Frontal cortex (tissue), 4 donors: ENCODE data around the gene NAMPT. TPM values are rescaled to one million over a fixed set of nuclear protein-coding genes. Genes with fewer than 3 reads are reported as not detected.

Experiments used
- DNase-seq, 2 donors: peaks; one replicate each; pipeline ENCODE4 v3.0.0; 2012; ENCODE audit warnings: low spot score in 2 of 2
- FAIRE-seq: peaks from 2 replicates; lab custom pipeline; 2012; peaks lifted over from hg19 to GRCh38; lab: Jason Lieb, UNC
- total RNA-seq: library from RNA; depleted of rRNA; stranded (reverse); fragments of >200 nt; gene quantifications from one replicate; pipeline ENCODE4 v1.2.3, GENCODE V29; 2014
- donor health status: control.
- donor health status: control.
- donor health status: control.

The NAMPT gene
- total RNA-seq, 1 donor from 2014 or later = 50.1 TPM

DNA sequence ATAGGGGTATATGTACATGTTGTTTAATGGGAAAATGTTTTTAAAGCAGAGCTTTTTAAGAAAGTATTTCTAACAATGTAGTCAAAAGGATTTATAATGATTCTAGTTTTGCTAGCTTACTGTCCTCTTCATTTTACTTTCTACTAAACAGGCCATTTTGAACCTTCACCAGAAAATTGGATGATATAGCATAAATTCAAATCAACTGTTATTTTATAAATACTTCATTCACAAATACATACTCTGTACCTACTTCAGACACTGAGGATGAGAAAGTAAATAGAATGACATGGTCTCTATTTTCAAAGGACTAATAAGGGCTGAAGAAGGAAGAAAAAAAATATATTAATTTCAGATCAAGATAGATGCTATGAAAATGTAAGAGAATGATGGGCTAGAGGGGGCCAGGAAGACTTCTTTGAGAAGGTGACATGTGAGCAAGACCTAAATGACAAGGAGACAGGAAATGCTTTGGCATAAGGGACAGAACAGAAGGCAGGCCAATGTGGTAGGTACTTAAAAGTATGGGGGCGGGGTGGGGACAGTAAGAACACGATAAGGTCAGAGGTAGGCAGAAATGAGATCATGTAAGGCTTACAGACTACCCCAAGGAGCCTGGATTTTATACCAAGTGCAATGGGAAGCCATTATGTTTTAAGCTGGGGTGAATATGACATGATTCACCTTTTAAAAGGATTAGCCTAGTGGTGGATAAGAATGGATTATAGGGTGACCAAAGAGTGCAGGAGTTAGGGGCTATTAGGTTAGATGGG lies 5.2 kb downstream of the NAMPT start:
- DNase-seq (no peak), FAIRE-seq (no peak)

- FAIRE-seq (no peak), DNase-seq (no peak)
These were observed 6.1 kb downstream of the NAMPT start for GRCh38 chr7:106278695-106279094.

GRCh38 chr7:106277976-106278375 lies 6.8 kb downstream of the NAMPT start:
- no peak for FAIRE-seq
- DNase-seq = no peak

GRCh38 chr7:106276513-106276912 lies 8.3 kb downstream of the NAMPT start:
- no peak for FAIRE-seq
- DNase-seq = no peak

DNA sequence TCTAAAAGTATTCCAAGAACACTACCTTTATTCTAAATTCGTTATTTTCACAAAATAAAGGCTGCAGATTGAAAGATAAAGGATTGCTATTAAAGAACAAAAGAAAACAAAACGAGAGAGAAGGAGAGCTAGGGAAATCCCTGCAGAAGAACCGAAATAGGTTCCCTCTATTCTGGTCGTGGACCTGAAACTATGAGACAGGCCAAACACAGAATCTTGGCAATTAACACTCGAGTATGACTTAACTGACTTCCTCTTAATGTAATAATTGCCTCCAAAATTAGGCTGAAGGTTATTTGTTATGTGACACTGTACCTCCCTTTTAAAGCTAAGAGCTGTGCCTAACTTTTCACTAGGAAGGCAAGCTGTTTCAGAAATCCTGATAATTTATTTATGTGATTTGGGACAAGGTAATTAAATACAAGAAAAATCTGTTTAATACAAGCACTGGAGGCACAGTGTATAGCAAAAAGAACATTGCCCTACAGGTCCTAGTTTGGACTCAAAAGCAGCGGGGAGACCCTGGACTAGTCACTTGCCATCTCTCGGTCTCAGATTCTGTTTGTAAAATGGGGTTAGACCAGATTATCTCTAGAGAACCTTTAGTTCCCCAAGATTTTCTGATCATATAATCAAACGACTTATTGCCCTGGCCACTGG lies 11.6 kb downstream of the NAMPT start:
- FAIRE-seq (no peak), DNase-seq (no peak)

DNA sequence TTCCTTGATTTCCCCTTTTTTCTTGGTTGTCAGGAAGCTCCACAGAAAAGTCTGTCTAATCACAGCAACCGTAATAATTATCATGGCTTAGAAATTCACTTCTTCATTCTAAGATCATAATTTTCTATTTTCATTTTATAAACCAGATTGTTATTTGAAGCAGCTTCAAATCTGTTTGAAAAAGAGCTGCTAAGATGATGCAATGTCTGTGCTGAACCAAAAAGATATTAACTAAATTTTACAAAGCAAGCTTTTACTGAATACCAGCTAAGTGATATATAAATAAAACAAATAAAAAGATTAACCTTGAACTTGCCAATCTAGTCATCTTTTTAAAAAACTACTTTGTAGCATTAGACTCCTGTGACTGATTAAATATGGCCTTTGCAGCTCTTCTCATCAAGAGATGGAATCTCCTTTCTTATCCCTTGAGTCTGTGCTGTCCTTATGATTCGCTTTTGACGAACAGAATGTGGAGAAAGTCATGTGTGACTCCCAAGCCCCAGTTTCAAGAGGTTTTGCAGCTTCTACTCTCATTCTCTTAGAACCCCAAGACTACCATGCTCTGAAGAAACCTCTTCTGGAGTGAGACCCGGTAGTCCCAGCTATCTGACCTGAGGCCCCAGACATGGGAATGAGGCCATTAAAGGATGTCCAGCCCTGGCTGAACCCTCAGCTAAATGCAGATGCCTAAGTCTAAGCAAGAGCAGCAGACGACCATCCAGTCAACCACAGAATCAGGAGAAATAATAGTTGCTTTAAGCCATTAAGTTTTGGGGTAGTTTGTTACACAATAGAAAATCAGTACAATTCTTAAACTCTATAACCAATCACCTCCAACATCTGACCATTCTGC lies 14.4 kb downstream of the NAMPT start:
- no peak for DNase-seq
- FAIRE-seq = no peak

- DNase-seq (no peak), FAIRE-seq (no peak)
These were observed 15.4 kb downstream of the NAMPT start for GRCh38 chr7:106269254-106269961.

- no peak for FAIRE-seq
These were observed 19.6 kb downstream of the NAMPT start for GRCh38 chr7:106265133-106265532.

DNA sequence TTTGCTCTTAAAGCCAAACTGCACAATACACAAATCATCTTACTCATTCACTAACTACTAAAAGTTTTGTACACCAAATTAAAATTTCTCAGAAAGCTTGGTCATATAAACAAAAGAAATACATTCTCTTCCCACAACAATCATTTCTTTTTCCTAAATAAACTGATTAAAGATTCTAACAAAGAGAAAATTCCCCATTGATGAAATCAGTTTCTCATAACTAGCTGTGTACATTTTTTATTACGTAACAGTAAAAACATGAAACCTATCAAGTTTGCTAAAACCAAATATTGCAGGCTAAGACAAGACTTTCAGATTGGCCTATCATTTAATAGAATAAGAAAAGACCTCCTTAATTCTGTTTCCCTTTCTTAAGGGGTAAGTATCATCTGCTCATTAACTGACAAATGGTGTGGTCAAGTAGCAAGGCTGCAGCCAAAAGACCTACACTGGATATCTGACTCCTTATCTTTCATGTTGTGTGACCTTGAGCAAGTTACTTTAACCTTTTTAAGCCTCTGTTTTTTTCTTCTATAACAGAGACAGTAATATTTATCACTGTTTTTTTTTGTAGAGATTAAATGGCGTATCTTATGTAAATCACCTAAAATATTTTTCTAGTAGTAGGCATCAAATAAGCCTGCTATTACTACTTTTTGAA lies 22.4 kb downstream of the NAMPT start:
- no peak for DNase-seq
- no peak for FAIRE-seq

More at GRCh38 chr7:106265133-106265532, 19.6 kb downstream of the NAMPT start:
- no peak for DNase-seq

GRCh38 chr7:106260136-106260561 lies 24.6 kb downstream of the NAMPT start:
- DNase-seq = no peak

GRCh38 chr7:106258789-106259188 lies 26.0 kb downstream of the NAMPT start:
- FAIRE-seq = no peak
- no peak for DNase-seq

More at GRCh38 chr7:106260136-106260561, 24.6 kb downstream of the NAMPT start:
- no peak for FAIRE-seq

GRCh38 chr7:106257752-106258151 lies 27.0 kb downstream of the NAMPT start:
- DNase-seq = no peak
- no peak for FAIRE-seq

- DNase-seq (no peak), FAIRE-seq (no peak)
These were observed 28.6 kb downstream of the NAMPT start for GRCh38 chr7:106256144-106256543.

- DNase-seq (no peak), FAIRE-seq (no peak)
These were observed 29.5 kb downstream of the NAMPT start for GRCh38 chr7:106255246-106255645.

- DNase-seq = no peak
- FAIRE-seq = no peak
These were observed 30.2 kb downstream of the NAMPT start for GRCh38 chr7:106254525-106255116.

DNA sequence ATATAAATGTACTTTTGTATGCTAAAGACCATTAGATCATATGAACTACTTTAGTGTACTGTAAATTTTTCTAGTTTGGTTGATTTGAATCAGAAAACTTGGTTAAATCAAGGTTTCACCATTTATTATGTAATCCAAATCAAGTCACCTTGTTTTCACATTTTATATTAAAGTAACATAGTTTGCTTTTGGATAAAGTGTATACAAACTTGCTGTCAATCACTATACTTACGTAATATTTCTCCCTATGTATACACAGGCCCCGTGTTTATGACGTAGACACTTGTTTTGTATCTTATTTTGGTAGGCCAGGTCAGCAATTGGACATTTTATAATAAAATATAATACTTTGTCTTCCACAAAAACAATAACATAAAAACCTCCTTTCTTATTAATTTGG lies 32.2 kb downstream of the NAMPT start:
- FAIRE-seq (no peak), DNase-seq (no peak)

GRCh38 chr7:106249488-106249887 lies 35.3 kb downstream of the NAMPT start:
- DNase-seq (no peak), FAIRE-seq (no peak)

- no peak for DNase-seq
- no peak for FAIRE-seq
These were observed 36.2 kb downstream of the NAMPT start for GRCh38 chr7:106248600-106248999.

DNA sequence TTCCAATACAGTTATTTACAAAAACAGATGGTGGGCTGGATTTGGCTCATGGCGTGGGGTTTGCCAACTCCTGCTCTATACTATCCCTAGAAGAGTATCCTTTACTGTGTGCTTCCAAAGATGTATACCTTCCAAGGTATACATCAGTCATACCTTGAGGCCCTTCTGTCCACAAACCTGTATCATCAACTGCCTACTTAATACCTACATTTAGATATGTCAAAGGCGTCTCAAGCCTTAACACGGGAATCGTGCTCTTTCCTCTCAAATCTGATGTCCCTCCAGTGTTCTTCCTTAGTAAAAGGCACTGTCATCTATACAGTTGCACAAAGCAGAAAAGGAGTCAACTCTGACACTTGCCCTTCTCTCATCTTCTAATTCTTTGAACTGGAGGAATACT lies 36.9 kb downstream of the NAMPT start:
- FAIRE-seq = no peak
- no peak for DNase-seq
